Esophagus squamous epithelium (tissue), 4 donors: ENCODE measurements around the gene TMEM164.

ENCODE experiments used
- POLR2A ChIP-seq, 4 donors: fragments of 450-650 bp; IDR thresholded peaks; one replicate each; pipeline ENCODE4 v1.6.1; 2017; ENCODE audit warnings: antibody characterized with exemption in 4 of 4, mild to moderate bottlenecking in 4 of 4, moderate library complexity in 3 of 4
- TF ChIP-seq, protein P1 (sequence below), 6 experiments: fragments of 450-650 bp in 4 of 6; fragments of 200-600 bp in 2 of 6; sonication (generic) in 2 of 6; IDR thresholded peaks; one replicate each; pipeline ENCODE4 v1.5.1; 2016 to 2019; ENCODE audit warnings: antibody characterized with exemption in 6 of 6, mild to moderate bottlenecking in 4 of 6, moderate library complexity in 4 of 6

DNA sequence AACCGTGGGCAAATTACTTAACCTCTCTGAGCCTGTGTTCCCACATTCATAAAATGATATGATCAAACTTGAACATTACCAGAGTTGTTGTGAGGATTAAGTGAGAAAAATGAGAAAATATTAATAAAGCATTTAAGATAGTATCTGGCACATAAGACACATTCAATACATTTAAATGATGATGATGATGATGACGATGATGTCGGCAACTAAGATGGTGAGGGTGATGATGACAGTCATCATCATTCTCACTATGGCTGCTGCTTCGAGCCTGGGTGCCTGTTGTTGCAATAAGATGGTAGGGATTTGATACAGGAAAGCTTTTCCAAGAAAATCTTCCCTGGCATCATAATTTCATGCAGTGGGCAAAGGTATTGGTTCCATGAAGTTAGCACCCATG, 11.1 kb downstream of the TMEM164 start:
- TF ChIP-seq, protein P1, sequence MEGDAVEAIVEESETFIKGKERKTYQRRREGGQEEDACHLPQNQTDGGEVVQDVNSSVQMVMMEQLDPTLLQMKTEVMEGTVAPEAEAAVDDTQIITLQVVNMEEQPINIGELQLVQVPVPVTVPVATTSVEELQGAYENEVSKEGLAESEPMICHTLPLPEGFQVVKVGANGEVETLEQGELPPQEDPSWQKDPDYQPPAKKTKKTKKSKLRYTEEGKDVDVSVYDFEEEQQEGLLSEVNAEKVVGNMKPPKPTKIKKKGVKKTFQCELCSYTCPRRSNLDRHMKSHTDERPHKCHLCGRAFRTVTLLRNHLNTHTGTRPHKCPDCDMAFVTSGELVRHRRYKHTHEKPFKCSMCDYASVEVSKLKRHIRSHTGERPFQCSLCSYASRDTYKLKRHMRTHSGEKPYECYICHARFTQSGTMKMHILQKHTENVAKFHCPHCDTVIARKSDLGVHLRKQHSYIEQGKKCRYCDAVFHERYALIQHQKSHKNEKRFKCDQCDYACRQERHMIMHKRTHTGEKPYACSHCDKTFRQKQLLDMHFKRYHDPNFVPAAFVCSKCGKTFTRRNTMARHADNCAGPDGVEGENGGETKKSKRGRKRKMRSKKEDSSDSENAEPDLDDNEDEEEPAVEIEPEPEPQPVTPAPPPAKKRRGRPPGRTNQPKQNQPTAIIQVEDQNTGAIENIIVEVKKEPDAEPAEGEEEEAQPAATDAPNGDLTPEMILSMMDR (IDR thresholded peaks at IDR 0.05): no peak
- no peak for TF ChIP-seq POLR2A (IDR thresholded peaks at IDR 0.05)
